ENCODE measurements around the gene HESX1.

The HESX1 gene

DNA sequence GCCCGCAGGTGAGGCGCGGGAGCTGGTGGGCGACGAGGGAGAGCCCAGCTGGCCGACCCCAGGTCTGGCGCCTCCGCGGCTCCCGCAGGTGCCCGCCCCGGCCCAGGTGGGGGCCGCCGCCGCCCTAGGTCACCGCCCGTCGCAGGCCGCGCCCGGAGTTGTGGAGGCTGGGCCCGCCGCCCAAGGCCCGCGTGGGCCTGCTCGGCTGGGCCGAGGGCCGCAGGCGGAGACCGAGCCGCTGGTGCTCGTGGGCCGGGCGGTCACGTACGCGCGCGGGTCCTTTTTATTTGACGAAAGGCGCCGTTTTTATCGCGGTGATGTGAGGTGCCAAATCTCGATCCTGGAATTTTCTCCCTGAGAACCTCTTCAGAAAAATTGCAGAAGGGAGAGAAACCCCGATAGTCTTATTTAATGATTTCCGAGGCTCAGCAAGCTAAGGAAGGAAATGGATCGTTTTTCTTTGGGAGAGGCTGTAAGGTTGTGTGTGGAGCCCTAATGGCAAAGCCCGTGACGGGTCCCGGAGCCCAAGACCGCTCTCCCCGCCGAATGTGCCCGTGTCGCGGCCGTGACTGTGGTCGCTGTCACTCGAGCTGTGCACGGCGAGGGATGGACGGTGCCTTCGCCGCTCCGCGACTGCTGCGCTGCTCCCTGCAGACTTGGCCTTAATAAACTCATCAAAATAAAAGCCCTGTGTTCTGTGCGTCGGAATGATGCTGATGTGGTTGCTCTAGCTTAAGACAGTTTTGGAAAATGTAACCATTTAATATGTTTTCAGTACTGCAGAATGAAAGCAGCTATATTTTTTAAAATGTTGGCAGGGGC is 28.4 kb upstream of the HESX1 start:
- H3K4me1 ChIP-seq, result peaks cover 0 to 40% (median 21%) of the 10 kb centered on the region in 4 donors
- no peaks in the 10 kb centered on the region for H3K9me3 ChIP-seq
- intact Hi-C loops (cut with DNase I; ENCODE audit: low total_unique reads), result loop anchor here (10.0 kb wide), 1 partner anchor 63 kb away; the partner anchor contains the start of gene IL17RD
- peak overlapping the region; percentile 77 to 89 for H3K4me3 ChIP-seq
- DNase-seq, result peak; percentile 47 to 74
- no peaks in the 10 kb centered on the region for H3K36me3 ChIP-seq
- H3K27ac ChIP-seq, result peak overlapping the region; percentile 88 to 92
- no peaks in the 10 kb centered on the region for H3K27me3 ChIP-seq
- TF ChIP-seq CTCF (IDR thresholded peaks at IDR 0.05), result no peak

- H3K4me1 ChIP-seq, result peaks cover 0 to 38% (median 21%) of the 10 kb centered on the region in 4 donors
- no peaks in the 10 kb centered on the region for H3K9me3 ChIP-seq
- DNase-seq, result peak; percentile 86 to 96
- intact Hi-C loops (cut with DNase I; ENCODE audit: low total_unique reads), result loop anchor here (10.0 kb wide), 1 partner anchor 63 kb away; the partner anchor contains the start of gene IL17RD
- peak within 1 kb of the TSS; percentile 88 to 92 for H3K27ac ChIP-seq
- H3K4me3 ChIP-seq, result peak within 1 kb of the TSS; percentile 77 to 89
- no peaks in the 10 kb centered on the region for H3K36me3 ChIP-seq
- no peak for TF ChIP-seq CTCF (IDR thresholded peaks at IDR 0.05)
- no peaks in the 10 kb centered on the region for H3K27me3 ChIP-seq
Observed at GRCh38 chr3:57227204-57227929, 27.6 kb upstream of the HESX1 start, which contains the start of gene APPL1. TSS of gene APPL1 (plus strand) at chr3:57227729. CDS start at chr3:57227884, 155 bp downstream.

GRCh38 chr3:57226176-57226575 is 26.4 kb upstream of the HESX1 start:
- Histone ChIP-seq H3K36me3 (no peaks in the 10 kb centered on the region), H3K27ac (no peak overlapping the region), H3K4me3 (no peak overlapping the region), H3K4me1 (peaks cover 0 to 31% (median 21%) of the 10 kb centered on the region in 4 donors), H3K27me3 (no peaks in the 10 kb centered on the region), H3K9me3 (no peaks in the 10 kb centered on the region)
- no peak for TF ChIP-seq CTCF (IDR thresholded peaks at IDR 0.05)
- intact Hi-C loops (cut with DNase I; ENCODE audit: low total_unique reads), result loop anchor here (10.0 kb wide), 1 partner anchor 61 kb away; the partner anchor contains the start of gene IL17RD
- no peak for DNase-seq

DNA sequence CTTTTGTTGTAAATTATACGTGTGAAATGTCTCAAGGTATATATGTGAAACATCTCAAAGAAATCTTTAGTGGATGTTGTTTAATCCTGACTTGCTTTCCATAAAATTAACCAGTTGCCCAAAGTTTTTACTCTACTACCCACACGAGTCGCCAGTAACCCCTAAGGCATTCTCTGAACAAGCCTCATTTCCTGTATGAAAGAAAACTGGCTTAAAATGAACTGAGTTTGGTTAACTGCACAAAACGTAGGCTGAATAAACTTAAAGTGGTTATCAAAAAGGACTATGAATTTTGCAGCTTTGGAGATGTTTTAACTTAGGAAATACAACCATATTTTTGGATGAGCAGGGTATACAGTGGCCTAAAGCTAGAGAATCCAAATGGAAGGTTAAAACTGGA is 25.1 kb upstream of the HESX1 start:
- no peak for DNase-seq
- H3K4me1 ChIP-seq, result peaks cover 0 to 18% (median 17%) of the 10 kb centered on the region in 4 donors
- H3K9me3 ChIP-seq, result no peaks in the 10 kb centered on the region
- H3K27ac ChIP-seq, result no peak overlapping the region
- TF ChIP-seq CTCF (IDR thresholded peaks at IDR 0.05), result no peak
- intact Hi-C loops (cut with DNase I; ENCODE audit: low total_unique reads), result loop anchor here (10.0 kb wide), 1 partner anchor 60 kb away; the partner anchor contains the start of gene IL17RD
- H3K36me3 ChIP-seq, result no peaks in the 10 kb centered on the region
- no peaks in the 10 kb centered on the region for H3K27me3 ChIP-seq
- no peak overlapping the region for H3K4me3 ChIP-seq

DNA sequence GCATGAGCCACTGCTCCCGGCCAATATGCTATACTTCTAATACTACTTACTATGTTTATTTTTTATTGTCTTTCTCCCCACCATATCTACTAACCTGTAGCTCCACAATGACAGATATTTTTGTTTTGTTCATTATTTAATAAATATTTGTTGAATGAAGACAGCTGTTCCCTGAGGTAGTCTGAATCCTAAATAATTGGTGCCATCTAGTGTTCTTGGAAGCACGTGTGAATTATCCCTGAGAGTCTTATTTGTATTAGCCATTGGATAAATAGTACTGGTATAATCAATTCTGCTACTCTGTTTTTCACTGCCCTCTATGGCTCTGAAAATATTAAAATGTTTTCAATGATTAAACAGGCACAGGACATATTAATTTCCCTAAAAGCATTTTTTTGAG is 22.1 kb upstream of the HESX1 start:
- Histone ChIP-seq H3K27ac (no peak overlapping the region), H3K36me3 (no peaks in the 10 kb centered on the region), H3K27me3 (no peaks in the 10 kb centered on the region), H3K4me1 (peaks cover 0 to 5% (median 4%) of the 10 kb centered on the region in 4 donors), H3K9me3 (no peaks in the 10 kb centered on the region), H3K4me3 (no peak overlapping the region)
- no peak for TF ChIP-seq CTCF (IDR thresholded peaks at IDR 0.05)
- no peak for DNase-seq
- intact Hi-C loops (cut with DNase I; ENCODE audit: low total_unique reads), result loop anchor here (10.0 kb wide), 1 partner anchor 57 kb away; the partner anchor contains the start of gene IL17RD
